HG03064 (cell line): Measurements from ENCODE around the gene CLN3.
"Not testable (repeated sequence)": the region's sequence is repeated elsewhere in the genome, so short reads cannot be mapped to it uniquely, and the experiment has no call there.

ENCODE experiments used
- ATAC-seq: cut with Tn5 transposase; IDR thresholded peaks from one replicate; pipeline ENCODE4 v1.9.1; 2021; ENCODE audit warnings: low read depth; ENCODE audit not compliant: unreplicated experiment

Gene CLN3

GRCh38 chr16:28495098-28495793, 3.4 kb upstream of the CLN3 start:
- ATAC-seq = no peak

- no peak for ATAC-seq
These were observed 2.4 kb upstream of the CLN3 start, which contains the start of gene APOBR for GRCh38 chr16:28494121-28494851. TSS of gene APOBR (plus strand) at chr16:28494643. CDS start at chr16:28494682, 39 bp downstream.

- no peak for ATAC-seq
These were observed 637 bp upstream of the CLN3 start for GRCh38 chr16:28492511-28492910.

- no peak for ATAC-seq
These were observed 474 bp downstream of the CLN3 start for GRCh38 chr16:28491230-28491969.

- no peak for ATAC-seq
These were observed 5.6 kb downstream of the CLN3 start for GRCh38 chr16:28486266-28486665.

- not testable (repeated sequence) for ATAC-seq
These were observed 8.5 kb downstream of the CLN3 start for GRCh38 chr16:28483361-28483760.

- ATAC-seq = no peak
These were observed 9.8 kb downstream of the CLN3 start for GRCh38 chr16:28482026-28482425.

GRCh38 chr16:28478506-28479180, 13.2 kb downstream of the CLN3 start:
- ATAC-seq = no peak

- no peak for ATAC-seq
These were observed 14.5 kb downstream of the CLN3 start for GRCh38 chr16:28477311-28477920.

GRCh38 chr16:28475221-28475620, 16.7 kb downstream of the CLN3 start:
- no peak for ATAC-seq

GRCh38 chr16:28473714-28474265, 18.1 kb downstream of the CLN3 start:
- ATAC-seq = no peak

GRCh38 chr16:28447081-28447480, 44.8 kb downstream of the CLN3 start:
- ATAC-seq = not testable (repeated sequence)

GRCh38 chr16:28446388-28446787, 45.5 kb downstream of the CLN3 start:
- ATAC-seq = not testable (repeated sequence)

- not testable (repeated sequence) for ATAC-seq
These were observed 47.9 kb downstream of the CLN3 start for GRCh38 chr16:28443943-28444342.

GRCh38 chr16:28438899-28439298, 53.0 kb downstream of the CLN3 start:
- not testable (repeated sequence) for ATAC-seq

- not testable (repeated sequence) for ATAC-seq
These were observed 56.5 kb downstream of the CLN3 start for GRCh38 chr16:28435340-28435739.
